Measurements from ENCODE around the gene CAMTA1.

DNA sequence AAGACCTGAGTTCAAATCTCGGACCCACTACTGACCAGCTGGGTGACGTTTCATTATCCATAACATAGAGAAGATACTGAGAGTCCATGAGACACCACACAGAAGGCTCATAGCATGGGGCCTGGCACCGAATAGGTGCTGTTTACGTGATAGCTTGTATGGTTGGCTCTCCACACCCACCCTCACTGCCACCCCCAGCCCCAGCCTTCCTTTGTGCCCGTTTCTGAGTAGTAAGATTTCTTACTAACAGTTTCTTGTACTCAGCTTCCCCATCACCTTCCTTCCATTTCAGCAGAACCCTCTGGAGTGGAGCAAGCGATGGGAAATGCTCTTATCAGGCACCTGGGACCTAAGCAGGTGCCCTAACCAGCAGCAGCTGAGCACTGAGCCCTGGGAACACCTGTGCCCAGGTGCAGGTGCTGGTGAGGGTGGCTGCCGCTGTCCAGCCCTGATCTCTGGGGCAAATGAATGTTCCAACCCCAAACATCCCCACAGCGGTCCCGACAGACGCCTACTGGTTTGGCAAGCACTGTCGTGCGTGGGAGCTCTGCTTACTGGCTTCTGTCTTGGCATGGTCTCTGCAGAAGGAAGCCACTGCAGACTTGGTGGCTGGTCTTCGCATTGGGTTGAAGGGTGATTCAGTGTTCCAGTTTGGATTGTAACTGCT, 225.4 kb downstream of the CAMTA1 start:
- no peak for TF ChIP-seq CTCF (IDR thresholded peaks at IDR 0.05)
- no peak for TF ChIP-seq POLR2AphosphoS5 (IDR thresholded peaks at IDR 0.05)

All from prostate gland (tissue), 2 donors.